Measurements from ENCODE around the gene DLGAP1. TPM values are rescaled to one million over a fixed set of nuclear protein-coding genes. Genes with fewer than 3 reads are reported as not detected.

Gene DLGAP1
- total RNA-seq, 1 experiment from 2014 or later: 0.07 TPM

- H3K36me3 Mint-ChIP-seq (ENCODE audit: insufficient read depth, unreplicated experiment): no peaks in the 10 kb centered on the region
- CTCF ChIA-PET: no interaction called here
These were observed 764.9 kb downstream of the DLGAP1 start for GRCh38 chr18:3689986-3690763.

GRCh38 chr18:3689091-3689490 lies 766.0 kb downstream of the DLGAP1 start:
- peaks cover 22% of the 10 kb centered on the region for H3K4me1 ChIP-seq
- BruUV-seq (replicated peaks): no TSS peak

More at GRCh38 chr18:3689986-3690763, 764.9 kb downstream of the DLGAP1 start:
- no peak for DNase-seq
- Mint-ChIP-seq H3K4me1 (ENCODE audit: low read depth, unreplicated experiment) (peaks cover 6% of the 10 kb centered on the region), H3K27ac (ENCODE audit: unreplicated experiment) (no peak overlapping the region), H3K27me3 (ENCODE audit: insufficient read depth, unreplicated experiment) (no peaks in the 10 kb centered on the region), H3K4me3 (ENCODE audit: unreplicated experiment) (no peak overlapping the region), H3K9me3 (ENCODE audit: unreplicated experiment) (no peaks in the 10 kb centered on the region)
- TF ChIP-seq, protein P1, sequence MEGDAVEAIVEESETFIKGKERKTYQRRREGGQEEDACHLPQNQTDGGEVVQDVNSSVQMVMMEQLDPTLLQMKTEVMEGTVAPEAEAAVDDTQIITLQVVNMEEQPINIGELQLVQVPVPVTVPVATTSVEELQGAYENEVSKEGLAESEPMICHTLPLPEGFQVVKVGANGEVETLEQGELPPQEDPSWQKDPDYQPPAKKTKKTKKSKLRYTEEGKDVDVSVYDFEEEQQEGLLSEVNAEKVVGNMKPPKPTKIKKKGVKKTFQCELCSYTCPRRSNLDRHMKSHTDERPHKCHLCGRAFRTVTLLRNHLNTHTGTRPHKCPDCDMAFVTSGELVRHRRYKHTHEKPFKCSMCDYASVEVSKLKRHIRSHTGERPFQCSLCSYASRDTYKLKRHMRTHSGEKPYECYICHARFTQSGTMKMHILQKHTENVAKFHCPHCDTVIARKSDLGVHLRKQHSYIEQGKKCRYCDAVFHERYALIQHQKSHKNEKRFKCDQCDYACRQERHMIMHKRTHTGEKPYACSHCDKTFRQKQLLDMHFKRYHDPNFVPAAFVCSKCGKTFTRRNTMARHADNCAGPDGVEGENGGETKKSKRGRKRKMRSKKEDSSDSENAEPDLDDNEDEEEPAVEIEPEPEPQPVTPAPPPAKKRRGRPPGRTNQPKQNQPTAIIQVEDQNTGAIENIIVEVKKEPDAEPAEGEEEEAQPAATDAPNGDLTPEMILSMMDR (IDR thresholded peaks at IDR 0.05; ENCODE audit: insufficient read depth in 1 of 2, low read depth in 1 of 2, low read length in 1 of 2, severe bottlenecking in 1 of 2, unreplicated experiment in 1 of 2): no peak
- no peaks in the 10 kb centered on the region for H3K36me3 ChIP-seq (ENCODE audit: control insufficient read depth, insufficient read depth, low read length)
- H3K4me1 ChIP-seq: peaks cover 22% of the 10 kb centered on the region
- BruUV-seq (replicated peaks): no TSS peak
- POLR2A ChIA-PET: no interaction called here
- no peak overlapping the region for H3K4me3 ChIP-seq (ENCODE audit: low read depth, low read length)
- H3K27me3 ChIP-seq (replicated peaks; ENCODE audit: control insufficient read depth, insufficient read depth, low read length): no peaks in the 10 kb centered on the region
- peaks cover 5% of the 10 kb centered on the region; the same call in 1 of the 2 replicates for H3K9me3 ChIP-seq
- intact Hi-C loops (cut with micrococcal nuclease; ENCODE audit: unreplicated experiment): no loop called here

GRCh38 chr18:3688690-3689089 lies 766.4 kb downstream of the DLGAP1 start:
- H3K27me3 Mint-ChIP-seq (ENCODE audit: insufficient read depth, unreplicated experiment): no peaks in the 10 kb centered on the region
- peaks cover 6% of the 10 kb centered on the region for H3K4me1 Mint-ChIP-seq (ENCODE audit: low read depth, unreplicated experiment)
- peak overlapping the region; percentile 42 for H3K27ac Mint-ChIP-seq (ENCODE audit: unreplicated experiment)
- no TSS peak for BruUV-seq (replicated peaks)
- Histone ChIP-seq H3K4me3 (ENCODE audit: low read depth, low read length) (no peak overlapping the region), H3K27me3 (replicated peaks; ENCODE audit: control insufficient read depth, insufficient read depth, low read length) (no peaks in the 10 kb centered on the region), H3K4me1 (peaks cover 22% of the 10 kb centered on the region), H3K9me3 (peaks cover 5% of the 10 kb centered on the region; the same call in 1 of the 2 replicates), H3K36me3 (ENCODE audit: control insufficient read depth, insufficient read depth, low read length) (no peaks in the 10 kb centered on the region)
- CTCF ChIA-PET: no interaction called here
- no peaks in the 10 kb centered on the region for H3K36me3 Mint-ChIP-seq (ENCODE audit: insufficient read depth, unreplicated experiment)
- intact Hi-C loops (cut with micrococcal nuclease; ENCODE audit: unreplicated experiment): no loop called here
- no peak overlapping the region for H3K4me3 Mint-ChIP-seq (ENCODE audit: unreplicated experiment)
- TF ChIP-seq, protein P1 (IDR thresholded peaks at IDR 0.05; ENCODE audit: insufficient read depth in 1 of 2, low read depth in 1 of 2, low read length in 1 of 2, severe bottlenecking in 1 of 2, unreplicated experiment in 1 of 2): no peak
- POLR2A ChIA-PET: no interaction called here
- H3K9me3 Mint-ChIP-seq (ENCODE audit: unreplicated experiment): no peaks in the 10 kb centered on the region
- DNase-seq: peak; percentile 75 to 79

More at GRCh38 chr18:3689091-3689490, 766.0 kb downstream of the DLGAP1 start:
- H3K27me3 Mint-ChIP-seq (ENCODE audit: insufficient read depth, unreplicated experiment): no peaks in the 10 kb centered on the region
- POLR2A ChIA-PET: no interaction called here
- no peak overlapping the region for H3K4me3 Mint-ChIP-seq (ENCODE audit: unreplicated experiment)
- intact Hi-C loops (cut with micrococcal nuclease; ENCODE audit: unreplicated experiment): no loop called here
- no peaks in the 10 kb centered on the region for H3K36me3 Mint-ChIP-seq (ENCODE audit: insufficient read depth, unreplicated experiment)
- Histone ChIP-seq H3K27me3 (replicated peaks; ENCODE audit: control insufficient read depth, insufficient read depth, low read length) (no peaks in the 10 kb centered on the region), H3K36me3 (ENCODE audit: control insufficient read depth, insufficient read depth, low read length) (no peaks in the 10 kb centered on the region), H3K4me3 (ENCODE audit: low read depth, low read length) (no peak overlapping the region), H3K9me3 (peaks cover 5% of the 10 kb centered on the region; the same call in 1 of the 2 replicates)
- no peak for DNase-seq
- H3K4me1 Mint-ChIP-seq (ENCODE audit: low read depth, unreplicated experiment): peaks cover 6% of the 10 kb centered on the region
- TF ChIP-seq, protein P1 (IDR thresholded peaks at IDR 0.05; ENCODE audit: insufficient read depth in 1 of 2, low read depth in 1 of 2, low read length in 1 of 2, severe bottlenecking in 1 of 2, unreplicated experiment in 1 of 2): no peak
- CTCF ChIA-PET: no interaction called here
- peak overlapping the region; percentile 42 for H3K27ac Mint-ChIP-seq (ENCODE audit: unreplicated experiment)
- no peaks in the 10 kb centered on the region for H3K9me3 Mint-ChIP-seq (ENCODE audit: unreplicated experiment)

All from Caco-2 (cell line).